Measurements from ENCODE around the gene CDH13. TPM values are rescaled to one million over a fixed set of nuclear protein-coding genes. Genes with fewer than 3 reads are reported as not detected.

The CDH13 gene
- total RNA-seq, 2 donors from 2014 or later, result 2.9 TPM; not detected in 1

DNA sequence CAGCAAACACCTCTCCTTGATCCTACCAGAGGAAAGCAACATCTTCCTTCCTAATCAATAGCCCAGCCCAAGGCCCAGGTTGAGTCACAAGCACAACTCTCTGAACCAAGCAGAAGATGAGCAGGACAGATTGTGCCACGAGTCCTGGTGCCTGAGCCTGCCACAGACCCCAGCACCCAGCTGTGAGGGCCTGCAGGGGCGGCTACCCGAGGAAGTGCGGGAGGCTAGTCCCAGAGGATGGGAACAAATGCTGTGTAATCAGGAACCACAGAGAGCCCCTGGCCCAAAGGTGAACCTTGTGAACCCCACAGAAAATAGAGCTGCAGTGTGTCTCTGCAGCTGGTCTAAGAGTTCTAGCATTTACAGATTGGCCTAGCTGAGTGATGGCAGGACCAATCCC lies 1054.2 kb downstream of the CDH13 start:
- TF ChIP-seq POLR2A (IDR thresholded peaks at IDR 0.05), result no peak
- TF ChIP-seq, protein P1, sequence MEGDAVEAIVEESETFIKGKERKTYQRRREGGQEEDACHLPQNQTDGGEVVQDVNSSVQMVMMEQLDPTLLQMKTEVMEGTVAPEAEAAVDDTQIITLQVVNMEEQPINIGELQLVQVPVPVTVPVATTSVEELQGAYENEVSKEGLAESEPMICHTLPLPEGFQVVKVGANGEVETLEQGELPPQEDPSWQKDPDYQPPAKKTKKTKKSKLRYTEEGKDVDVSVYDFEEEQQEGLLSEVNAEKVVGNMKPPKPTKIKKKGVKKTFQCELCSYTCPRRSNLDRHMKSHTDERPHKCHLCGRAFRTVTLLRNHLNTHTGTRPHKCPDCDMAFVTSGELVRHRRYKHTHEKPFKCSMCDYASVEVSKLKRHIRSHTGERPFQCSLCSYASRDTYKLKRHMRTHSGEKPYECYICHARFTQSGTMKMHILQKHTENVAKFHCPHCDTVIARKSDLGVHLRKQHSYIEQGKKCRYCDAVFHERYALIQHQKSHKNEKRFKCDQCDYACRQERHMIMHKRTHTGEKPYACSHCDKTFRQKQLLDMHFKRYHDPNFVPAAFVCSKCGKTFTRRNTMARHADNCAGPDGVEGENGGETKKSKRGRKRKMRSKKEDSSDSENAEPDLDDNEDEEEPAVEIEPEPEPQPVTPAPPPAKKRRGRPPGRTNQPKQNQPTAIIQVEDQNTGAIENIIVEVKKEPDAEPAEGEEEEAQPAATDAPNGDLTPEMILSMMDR (IDR thresholded peaks at IDR 0.05), result no peak
- Histone ChIP-seq H3K27ac (no peak overlapping the region), H3K4me3 (no peak overlapping the region), H3K27me3 (no peaks in the 10 kb centered on the region), H3K36me3 (replicated peaks in 1 of 2; ENCODE audit: insufficient read depth in 1 of 2, low read depth in 2 of 2) (no peaks in the 10 kb centered on the region), H3K4me1 (no peaks in the 10 kb centered on the region), H3K9me3 (no peaks in the 10 kb centered on the region)
- intact Hi-C loops (cut with DNase I), result no loop called here
- ATAC-seq (no peak), DNase-seq (no peak)
- 61 to 63% methylated on average over 4 of the region's 4 CpGs for WGBS, 2 donors

DNA sequence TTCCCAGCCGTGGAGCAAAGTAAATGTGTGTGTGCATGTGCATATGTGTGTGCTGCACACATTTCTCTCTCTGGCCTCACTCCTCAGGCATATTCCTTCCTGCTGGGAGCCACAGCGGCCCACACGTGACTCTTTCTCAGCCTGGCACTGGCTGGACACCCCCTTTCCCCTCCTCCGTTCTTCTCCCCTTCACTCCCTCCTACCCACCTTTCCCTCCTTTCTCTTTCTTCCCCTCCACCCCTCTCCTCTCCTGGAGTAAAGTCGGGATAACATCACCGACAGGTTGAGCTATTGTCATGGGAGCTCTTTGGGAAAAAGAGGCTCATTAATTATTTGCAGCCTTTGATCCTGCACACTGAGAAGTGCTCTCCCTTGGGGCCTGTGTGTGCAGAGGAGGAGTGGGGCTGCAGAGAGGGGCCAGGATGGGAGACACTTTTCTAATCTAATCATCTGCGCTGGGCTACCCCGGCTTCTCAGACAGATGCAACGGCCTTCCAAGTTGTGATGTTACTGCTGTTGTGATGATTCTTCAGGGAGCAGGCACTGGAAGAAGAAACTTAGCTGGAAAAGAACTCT lies 1054.7 kb downstream of the CDH13 start:
- Histone ChIP-seq H3K9me3 (no peaks in the 10 kb centered on the region), H3K27me3 (no peaks in the 10 kb centered on the region), H3K36me3 (replicated peaks in 1 of 2; ENCODE audit: insufficient read depth in 1 of 2, low read depth in 2 of 2) (no peaks in the 10 kb centered on the region), H3K4me3 (no peak overlapping the region), H3K4me1 (no peaks in the 10 kb centered on the region), H3K27ac (no peak overlapping the region)
- no peak for TF ChIP-seq POLR2A (IDR thresholded peaks at IDR 0.05)
- TF ChIP-seq, protein P1 (IDR thresholded peaks at IDR 0.05), result no peak
- intact Hi-C loops (cut with DNase I), result no loop called here
- WGBS, 2 donors, result 37% methylated on average over 9 of the region's 9 CpGs
- DNase-seq (no peak), ATAC-seq (no peak)

DNA sequence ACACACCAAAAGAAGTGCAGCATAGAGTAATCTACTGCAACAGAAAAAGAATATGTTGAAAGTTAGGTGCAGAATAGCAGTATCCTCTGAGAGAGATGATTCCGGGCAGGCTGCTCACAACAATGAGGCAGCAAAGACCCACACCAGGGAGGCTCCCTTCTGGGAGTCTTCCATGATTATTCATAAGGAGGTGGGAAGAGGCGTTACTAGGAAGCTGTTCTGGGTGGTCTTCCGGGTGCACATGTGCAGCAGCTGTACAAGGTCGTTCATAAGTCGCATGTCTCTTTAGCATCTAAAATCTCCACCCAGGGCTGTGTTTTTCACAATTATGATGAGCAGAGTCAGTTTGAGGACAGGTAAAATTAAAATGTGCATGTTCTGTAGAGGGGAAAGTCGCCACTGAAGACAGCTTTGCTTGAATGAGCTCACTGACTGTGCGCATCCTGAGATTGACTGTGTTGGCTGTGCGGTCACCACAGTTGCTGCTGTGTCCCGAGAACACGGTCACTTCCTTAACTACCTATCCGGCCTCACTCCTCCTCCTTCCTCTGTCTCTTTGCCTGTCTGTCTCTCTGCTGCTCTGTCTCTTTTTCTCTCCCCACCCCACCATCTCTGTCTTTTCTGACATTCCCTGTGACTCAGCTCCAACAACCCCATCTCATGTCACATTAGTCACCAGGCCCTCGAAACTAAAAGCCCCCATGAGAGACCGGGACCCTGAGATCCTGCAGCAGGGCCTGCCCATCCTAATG lies 1055.5 kb downstream of the CDH13 start:
- TF ChIP-seq, protein P1 (IDR thresholded peaks at IDR 0.05), result no peak
- no peak for TF ChIP-seq POLR2A (IDR thresholded peaks at IDR 0.05)
- no peak overlapping the region for H3K4me3 ChIP-seq
- no peaks in the 10 kb centered on the region for H3K4me1 ChIP-seq
- H3K36me3 ChIP-seq (replicated peaks in 1 of 2; ENCODE audit: insufficient read depth in 1 of 2, low read depth in 2 of 2), result no peaks in the 10 kb centered on the region
- DNase-seq (no peak), ATAC-seq (no peak)
- WGBS, 2 donors, result 48 to 51% methylated on average over 13 of the region's 13 CpGs
- no peaks in the 10 kb centered on the region for H3K27me3 ChIP-seq
- H3K27ac ChIP-seq, result no peak overlapping the region
- H3K9me3 ChIP-seq, result no peaks in the 10 kb centered on the region
- intact Hi-C loops (cut with DNase I), result no loop called here

DNA sequence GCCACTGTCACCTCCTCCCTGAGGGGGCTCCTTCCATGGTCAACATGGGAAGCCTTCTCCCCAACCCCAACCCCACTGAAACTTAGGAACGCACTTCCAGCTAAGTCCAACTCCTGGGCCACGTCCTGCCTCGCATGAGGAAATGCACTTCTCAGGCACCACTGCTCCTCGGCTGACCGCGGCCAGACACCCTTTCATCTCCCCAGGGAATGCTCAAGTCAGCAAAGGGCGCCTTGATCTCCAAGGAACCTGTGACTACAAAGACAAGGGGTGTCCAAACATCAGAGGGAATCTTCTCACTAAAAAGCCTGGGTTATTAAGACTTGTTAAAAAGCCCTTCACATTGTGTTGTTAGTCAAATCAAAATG lies 1056.1 kb downstream of the CDH13 start:
- H3K9me3 ChIP-seq, result no peaks in the 10 kb centered on the region
- H3K4me1 ChIP-seq, result no peaks in the 10 kb centered on the region
- DNase-seq (no peak), ATAC-seq (no peak)
- H3K27me3 ChIP-seq, result no peaks in the 10 kb centered on the region
- no peak for TF ChIP-seq POLR2A (IDR thresholded peaks at IDR 0.05)
- TF ChIP-seq, protein P1 (IDR thresholded peaks at IDR 0.05), result no peak
- H3K27ac ChIP-seq, result no peak overlapping the region
- no peaks in the 10 kb centered on the region for H3K36me3 ChIP-seq (replicated peaks in 1 of 2; ENCODE audit: insufficient read depth in 1 of 2, low read depth in 2 of 2)
- no peak overlapping the region for H3K4me3 ChIP-seq
- 12 to 22% methylated on average over 7 of the region's 7 CpGs for whole genome bisulfite sequencing, 2 donors
- intact Hi-C loops (cut with DNase I), result no loop called here

Data from body of pancreas (tissue), 4 donors.